Mesothelial cell of epicardium (in vitro differentiated cells): ENCODE results near the gene P2RX5. TPM values are rescaled to one million over a fixed set of nuclear protein-coding genes. Genes with fewer than 3 reads are reported as not detected.

Experiments used
- DNase-seq, 2 experiments: peaks; one replicate each; pipeline ENCODE4 v3.0.0; 2021; ENCODE audit warnings: low spot score in 2 of 2; ENCODE audit not compliant: unreplicated experiment in 2 of 2
- H3K27ac Mint-ChIP-seq: 2 replicates; pipeline ENCODE4 v1.8.0; 2021; ENCODE audit warnings: mixed read lengths
- H3K27me3 Mint-ChIP-seq: 2 replicates; pipeline ENCODE4 v1.8.0; 2021; ENCODE audit warnings: low read depth, mixed read lengths
- H3K36me3 Mint-ChIP-seq: 2 replicates; pipeline ENCODE4 v1.8.0; 2021; ENCODE audit warnings: mixed read lengths
- H3K4me1 Mint-ChIP-seq: 2 replicates; pipeline ENCODE4 v1.8.0; 2021; ENCODE audit warnings: mixed read lengths
- H3K4me3 Mint-ChIP-seq: 2 replicates; pipeline ENCODE4 v1.8.0; 2021; ENCODE audit warnings: mild to moderate bottlenecking, moderate library complexity, mixed read lengths
- H3K9me3 Mint-ChIP-seq: 2 replicates; pipeline ENCODE4 v1.8.0; 2021; ENCODE audit warnings: mixed read lengths
- total RNA-seq: library from RNA; stranded (reverse); gene quantifications from 3 replicates; pipeline ENCODE4 v1.2.1, GENCODE V29; 2021
- TF ChIP-seq, protein P1 (sequence below): fragments of 200-600 bp; sonication (generic); IDR thresholded peaks from one replicate; pipeline ENCODE4 v1.5.0; 2021; ENCODE audit warnings: antibody characterized with exemption; ENCODE audit not compliant: unreplicated experiment

P2RX5 gene
- total RNA-seq, 1 donor from 2014 or later, result 0.18 TPM

DNA sequence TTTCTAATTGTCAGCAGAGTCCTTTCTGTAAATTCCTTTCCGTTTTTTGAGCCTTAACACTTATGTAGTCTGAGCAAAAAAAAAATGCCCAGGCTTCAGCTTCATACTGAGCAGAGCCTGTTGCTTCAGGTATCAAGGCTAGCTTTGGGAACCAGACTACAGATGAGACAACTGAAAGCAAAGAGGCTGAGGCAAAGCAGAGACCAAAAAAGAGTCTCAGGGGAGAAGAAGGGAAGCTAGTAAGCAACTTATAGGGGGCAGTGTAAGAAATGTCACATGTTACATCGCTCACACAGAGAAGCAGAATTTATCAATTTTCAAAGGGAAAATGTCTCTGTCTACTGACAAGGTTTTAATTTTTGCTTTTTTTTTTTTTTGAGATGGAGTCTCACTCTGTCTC lies 31.1 kb upstream of the P2RX5 start:
- H3K4me1 Mint-ChIP-seq, result peaks cover 19% of the 10 kb centered on the region
- no peaks in the 10 kb centered on the region for H3K9me3 Mint-ChIP-seq
- DNase-seq, result no peak
- H3K4me3 Mint-ChIP-seq, result no peak overlapping the region
- H3K27me3 Mint-ChIP-seq, result no peaks in the 10 kb centered on the region
- H3K27ac Mint-ChIP-seq, result no peak overlapping the region
- TF ChIP-seq, protein P1, sequence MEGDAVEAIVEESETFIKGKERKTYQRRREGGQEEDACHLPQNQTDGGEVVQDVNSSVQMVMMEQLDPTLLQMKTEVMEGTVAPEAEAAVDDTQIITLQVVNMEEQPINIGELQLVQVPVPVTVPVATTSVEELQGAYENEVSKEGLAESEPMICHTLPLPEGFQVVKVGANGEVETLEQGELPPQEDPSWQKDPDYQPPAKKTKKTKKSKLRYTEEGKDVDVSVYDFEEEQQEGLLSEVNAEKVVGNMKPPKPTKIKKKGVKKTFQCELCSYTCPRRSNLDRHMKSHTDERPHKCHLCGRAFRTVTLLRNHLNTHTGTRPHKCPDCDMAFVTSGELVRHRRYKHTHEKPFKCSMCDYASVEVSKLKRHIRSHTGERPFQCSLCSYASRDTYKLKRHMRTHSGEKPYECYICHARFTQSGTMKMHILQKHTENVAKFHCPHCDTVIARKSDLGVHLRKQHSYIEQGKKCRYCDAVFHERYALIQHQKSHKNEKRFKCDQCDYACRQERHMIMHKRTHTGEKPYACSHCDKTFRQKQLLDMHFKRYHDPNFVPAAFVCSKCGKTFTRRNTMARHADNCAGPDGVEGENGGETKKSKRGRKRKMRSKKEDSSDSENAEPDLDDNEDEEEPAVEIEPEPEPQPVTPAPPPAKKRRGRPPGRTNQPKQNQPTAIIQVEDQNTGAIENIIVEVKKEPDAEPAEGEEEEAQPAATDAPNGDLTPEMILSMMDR, result no peak
- peaks cover 9% of the 10 kb centered on the region for H3K36me3 Mint-ChIP-seq

DNA sequence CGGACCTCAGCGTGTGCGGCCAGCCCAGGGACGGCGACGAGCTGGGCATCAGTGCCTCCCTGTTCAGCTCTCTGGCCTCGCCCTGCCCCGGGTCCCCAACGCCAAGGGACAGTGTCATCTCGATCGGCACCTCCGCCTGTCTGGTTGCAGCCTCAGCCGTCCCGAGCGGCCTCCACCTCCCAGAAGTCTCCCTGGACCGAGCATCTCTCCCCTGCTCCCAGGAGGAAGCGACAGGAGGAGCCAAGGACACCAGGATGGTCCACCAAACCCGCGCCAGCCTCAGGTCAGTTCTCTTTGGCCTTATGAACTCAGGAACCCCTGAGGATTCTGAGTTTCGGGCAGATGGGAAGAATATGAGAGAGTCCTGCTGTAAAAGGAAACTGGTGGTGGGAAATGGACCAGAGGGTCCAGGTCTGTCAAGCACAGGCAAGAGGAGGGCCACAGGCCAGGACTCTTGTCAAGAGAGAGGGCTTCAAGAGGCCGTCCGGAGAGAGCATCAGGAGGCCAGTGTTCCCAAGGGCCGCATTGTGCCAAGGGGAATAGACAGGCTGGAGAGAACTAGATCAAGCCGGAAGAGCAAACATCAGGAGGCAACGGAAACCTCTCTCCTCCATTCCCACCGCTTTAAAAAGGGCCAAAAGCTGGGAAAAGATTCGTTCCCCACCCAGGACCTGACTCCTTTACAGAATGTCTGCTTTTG lies 28.6 kb upstream of the P2RX5 start:
- TF ChIP-seq, protein P1, result no peak
- peaks cover 17% of the 10 kb centered on the region for H3K4me1 Mint-ChIP-seq
- peak overlapping the region; percentile 95 for H3K4me3 Mint-ChIP-seq
- DNase-seq, result no peak
- H3K27ac Mint-ChIP-seq, result peak overlapping the region; percentile 12
- no peaks in the 10 kb centered on the region for H3K27me3 Mint-ChIP-seq
- H3K9me3 Mint-ChIP-seq, result no peaks in the 10 kb centered on the region
- peaks cover 14% of the 10 kb centered on the region for H3K36me3 Mint-ChIP-seq

DNA sequence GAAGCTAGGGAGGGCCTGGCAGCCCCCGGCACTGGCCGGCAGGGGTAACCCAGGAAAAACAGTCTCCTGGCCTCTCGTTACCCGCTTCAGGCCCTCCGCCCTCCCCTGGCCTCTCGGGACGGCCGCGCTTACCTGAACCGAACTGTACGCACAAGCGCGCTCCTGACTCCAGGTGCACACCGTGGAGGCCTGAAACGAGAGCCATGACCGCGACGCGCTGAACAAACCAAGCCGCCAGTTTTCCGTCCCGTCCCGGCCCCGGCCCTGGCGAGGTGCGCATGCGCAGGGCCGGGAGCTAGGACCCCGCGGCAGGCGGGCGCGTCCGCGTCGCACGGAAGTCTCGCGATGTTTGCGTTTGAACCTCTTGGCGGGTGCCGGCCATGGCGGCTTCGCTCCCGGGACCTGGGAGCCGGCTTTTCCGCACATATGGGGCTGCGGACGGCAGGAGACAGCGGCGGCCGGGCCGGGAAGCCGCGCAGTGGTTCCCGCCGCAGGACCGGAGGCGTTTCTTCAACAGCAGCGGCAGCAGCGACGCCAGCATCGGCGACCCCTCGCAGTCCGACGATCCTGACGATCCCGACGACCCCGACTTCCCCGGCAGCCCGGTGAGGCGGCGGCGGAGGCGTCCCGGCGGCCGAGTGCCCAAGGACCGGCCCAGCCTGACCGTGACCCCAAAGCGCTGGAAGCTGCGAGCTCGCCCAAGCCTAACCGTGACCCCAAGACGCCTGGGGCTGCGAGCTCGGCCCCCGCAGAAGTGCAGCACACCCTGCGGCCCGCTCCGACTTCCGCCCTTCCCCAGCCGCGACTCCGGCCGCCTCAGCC lies 27.8 kb upstream of the P2RX5 start, which contains the start of gene HASPIN:
Gene HASPIN, plus strand, starts transcription at position 348 of the 822 bp plus-strand sequence. Its CDS starts 33 bp downstream, at position 381.
- Mint-ChIP-seq H3K27me3 (no peaks in the 10 kb centered on the region), H3K4me1 (peaks cover 17% of the 10 kb centered on the region), H3K4me3 (peak within 1 kb of the TSS; percentile 95), H3K9me3 (no peaks in the 10 kb centered on the region), H3K27ac (peak within 1 kb of the TSS; percentile 92), H3K36me3 (peaks cover 12% of the 10 kb centered on the region)
- TF ChIP-seq, protein P1, result peak; percentile 49
- peak; percentile 93 to 96 for DNase-seq

DNA sequence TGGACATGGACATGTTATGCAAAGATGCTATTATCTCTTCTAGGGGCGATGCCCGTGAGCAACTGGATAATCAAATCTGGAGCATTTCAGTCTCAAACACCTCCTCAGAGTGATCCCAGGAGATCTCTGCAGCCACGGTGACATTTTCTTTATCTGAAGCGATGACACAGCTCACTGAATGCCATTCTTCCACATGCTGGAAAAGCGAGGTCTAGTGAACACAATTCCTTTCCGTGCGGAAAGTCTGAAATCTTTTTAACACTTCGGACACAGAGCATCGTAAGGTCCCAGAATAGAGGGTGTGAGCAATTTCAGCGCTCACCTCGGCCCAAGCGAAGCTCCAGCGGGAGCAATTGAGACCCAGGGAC lies 27.2 kb upstream of the P2RX5 start:
- Mint-ChIP-seq H3K4me1 (peaks cover 17% of the 10 kb centered on the region), H3K27me3 (no peaks in the 10 kb centered on the region), H3K27ac (peak overlapping the region; percentile 92), H3K36me3 (peaks cover 14% of the 10 kb centered on the region), H3K4me3 (peak overlapping the region; percentile 95), H3K9me3 (no peaks in the 10 kb centered on the region)
- no peak for DNase-seq
- TF ChIP-seq, protein P1, result no peak

DNA sequence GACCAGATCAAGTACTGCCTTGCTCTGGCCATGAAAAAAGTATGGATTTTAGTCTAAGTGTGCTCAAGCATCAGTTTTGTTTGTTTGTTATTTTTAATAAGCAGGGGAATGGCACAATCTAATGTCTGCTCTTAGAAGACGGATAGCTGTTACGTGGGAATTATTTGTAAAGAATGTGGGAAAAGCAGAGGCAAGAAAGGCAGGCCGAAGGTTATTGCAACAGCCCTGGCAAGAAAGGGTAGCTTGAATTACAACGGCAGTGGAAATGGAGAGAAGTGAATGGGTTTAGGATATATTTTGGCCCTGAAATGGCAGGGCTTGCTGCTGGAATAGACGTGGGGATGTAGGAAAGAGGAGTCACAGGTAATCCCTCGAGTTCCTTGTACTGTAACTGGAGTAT lies 26.8 kb upstream of the P2RX5 start:
- peak overlapping the region; percentile 92 for H3K27ac Mint-ChIP-seq

More for the DNA sequence above, 26.8 kb upstream of the P2RX5 start:
- Mint-ChIP-seq H3K27me3 (no peaks in the 10 kb centered on the region), H3K36me3 (peaks cover 15% of the 10 kb centered on the region), H3K4me3 (peak overlapping the region; percentile 95), H3K4me1 (peaks cover 17% of the 10 kb centered on the region), H3K9me3 (no peaks in the 10 kb centered on the region)
- DNase-seq, result no peak
- TF ChIP-seq, protein P1, result no peak
